HepG2 (cell line): ENCODE data around the gene SMIM11. TPM values are rescaled to one million over a fixed set of nuclear protein-coding genes. Genes with fewer than 3 reads are reported as not detected.

ENCODE experiments used
- CEBPB ChIP-seq: IDR thresholded peaks from 2 replicates; pipeline ENCODE4 v1.6.1; 2011; ENCODE audit warnings: low read depth, low read length, improper control_type of control experiment, borderline replicate concordance
- FOXP4 ChIP-seq: sonication (generic); formaldehyde crosslinking; IDR thresholded peaks from 2 replicates; pipeline ENCODE4 v1.4.0; 2020; ENCODE audit warnings: missing genetic modification reagents
- NFE2 ChIP-seq: sonication (generic); formaldehyde crosslinking; IDR thresholded peaks from 2 replicates; pipeline ENCODE4 v1.4.0; 2020; ENCODE audit warnings: missing genetic modification reagents
- PRDM10 ChIP-seq: sonication (generic); formaldehyde crosslinking; IDR thresholded peaks from 2 replicates; pipeline ENCODE4 v1.4.0; 2020; ENCODE audit warnings: low read depth, missing genetic modification reagents
- SNAPC2 ChIP-seq: sonication (generic); formaldehyde crosslinking; IDR thresholded peaks from 2 replicates; pipeline ENCODE4 v1.8.1; 2022; ENCODE audit warnings: mild to moderate bottlenecking, missing genetic modification reagents
- SRSF9 ChIP-seq: fragments of 200-400 bp; formaldehyde crosslinking; IDR thresholded peaks from 2 replicates; pipeline ENCODE4 v1.6.1; 2018; ENCODE audit warnings: borderline replicate concordance, mild to moderate bottlenecking, low read depth, low read length; ENCODE audit not compliant: insufficient read depth, poor library complexity, severe bottlenecking
- SUZ12 ChIP-seq: fragments of 150-350 bp; IDR thresholded peaks from 2 replicates; pipeline ENCODE4 v1.6.1; 2014; ENCODE audit warnings: low read depth, low read length
- TFDP2 ChIP-seq: sonication (generic); formaldehyde crosslinking; IDR thresholded peaks from 2 replicates; pipeline ENCODE4 v1.4.0; 2020; ENCODE audit warnings: missing genetic modification reagents
- TOE1 ChIP-seq: sonication (generic); formaldehyde crosslinking; IDR thresholded peaks from 2 replicates; pipeline ENCODE4 v1.4.0; 2020; ENCODE audit warnings: mild to moderate bottlenecking, missing genetic modification reagents
- U2AF1 ChIP-seq: fragments of 200-400 bp; formaldehyde crosslinking; optimal IDR thresholded peaks from 2 replicates; pipeline ENCODE3; 2017; ENCODE audit warnings: mild to moderate bottlenecking, low read depth, low read length
- ZBTB4 ChIP-seq: sonication (generic); formaldehyde crosslinking; IDR thresholded peaks from 2 replicates; pipeline ENCODE4 v1.4.0; 2020; ENCODE audit warnings: missing genetic modification reagents, mild to moderate bottlenecking, borderline replicate concordance
- ZNF432 ChIP-seq: sonication (generic); formaldehyde crosslinking; IDR thresholded peaks from 2 replicates; pipeline ENCODE4 v1.5.0; 2020; ENCODE audit warnings: missing genetic modification reagents, mild to moderate bottlenecking, borderline replicate concordance
- ZNF704 ChIP-seq: sonication (generic); formaldehyde crosslinking; IDR thresholded peaks from 2 replicates; pipeline ENCODE4 v1.8.1; 2023; ENCODE audit warnings: mild to moderate bottlenecking, inconsistent platforms, moderate library complexity, missing genetic modification reagents, borderline replicate concordance
- ZNF740 ChIP-seq: sonication (generic); formaldehyde crosslinking; IDR thresholded peaks from 2 replicates; pipeline ENCODE4 v1.4.0; 2020; ENCODE audit warnings: missing genetic modification reagents
- ZNF766 ChIP-seq: sonication (generic); formaldehyde crosslinking; IDR thresholded peaks from 2 replicates; pipeline ENCODE4 v1.5.0; 2020; ENCODE audit warnings: missing genetic modification reagents, borderline replicate concordance
- ZNF776 ChIP-seq: sonication (generic); formaldehyde crosslinking; IDR thresholded peaks from 2 replicates; pipeline ENCODE4 v1.4.0; 2020; ENCODE audit warnings: mild to moderate bottlenecking, missing genetic modification reagents
- polyA plus RNA-seq, 8 experiments: library from polyadenylated mRNA; depleted of rRNA in 3 of 8; stranded (reverse) in 7 of 8; unstranded in 1 of 8; fragments of >200 nt; fragmentation: Illumina TruSeq in 4 of 8; extraction: Trizol in 4 of 8; gene quantifications; 2 replicates each; pipeline versions ENCODE4 v1.2.1 to v1.2.3, GENCODE V29; 2011 to 2016; ENCODE audit warnings: low read depth in 4 of 8, missing spikeins in 1 of 8, mixed read lengths in 1 of 8; ENCODE audit not compliant: insufficient read depth in 1 of 8
- total RNA-seq, 5 experiments: library from RNA; depleted of rRNA; stranded (reverse); fragments of >200 nt; fragmentation: Illumina TruSeq; extraction: Trizol; gene quantifications; 2 replicates each; pipeline ENCODE4 v1.2.3, GENCODE V29; 2016; ENCODE audit warnings: low read depth in 1 of 5

SMIM11 gene
- total and polyA plus RNA-seq, 2 of the 13 experiments (the other 11 are each of a cell fraction or from before 2014, with no cell fraction given): 6.4 to 18.9 TPM

- TF ChIP-seq ZNF432 (CRISPR knock-in tag) (no peak), U2AF1 (no peak), PRDM10 (CRISPR knock-in tag) (no peak), SRSF9 (no peak), CEBPB (no peak), ZNF766 (no peak), ZNF704 (no peak), TOE1 (CRISPR knock-in tag) (no peak), ZBTB4 (CRISPR knock-in tag) (no peak), ZNF776 (CRISPR knock-in tag) (no peak), NFE2 (CRISPR knock-in tag) (no peak), FOXP4 (CRISPR knock-in tag) (no peak), SNAPC2 (CRISPR knock-in tag) (no peak), ZNF740 (CRISPR knock-in tag) (no peak), TFDP2 (no peak), SUZ12 (no peak)
Observed at GRCh38 chr21:34351786-34352241, 23.5 kb upstream of the SMIM11 start (continued).
